Heart right ventricle (tissue), 16 donors: Measurements from ENCODE around the gene KIAA0825. TPM values are rescaled to one million over a fixed set of nuclear protein-coding genes. Genes with fewer than 3 reads are reported as not detected.

Source experiments
- ATAC-seq, 8 donors: fragments of 200-7000 bp; cut with Tn5 transposase; one replicate each; pipeline ENCODE4 v1.9.1; 2020; ENCODE audit warnings: mild to moderate bottlenecking in 8 of 8, moderate library complexity in 8 of 8, moderate number of reproducible peaks in 1 of 8
- DNase-seq, 2 donors: peaks; one replicate each; pipeline ENCODE4 v3.0.0-alpha.2; 2020
- H3K27ac ChIP-seq, 10 donors: fragments of 200-600 bp; sonication (generic) in 2 of 10; one replicate each; pipeline versions ENCODE4 v1.5.0 to v1.8.0; 2020 to 2022; ENCODE audit warnings: mild to moderate bottlenecking in 3 of 10
- H3K27me3 ChIP-seq, 7 donors: fragments of 200-600 bp; one replicate each; pipeline ENCODE4 v1.8.0; 2021 to 2022; ENCODE audit warnings: mild to moderate bottlenecking in 2 of 7
- H3K36me3 ChIP-seq, 9 donors: fragments of 200-600 bp; sonication (generic) in 1 of 9; one replicate each; pipeline versions ENCODE4 v1.5.0 to v1.8.0; 2020 to 2022; ENCODE audit warnings: mild to moderate bottlenecking in 2 of 9
- H3K4me1 ChIP-seq, 9 donors: fragments of 200-600 bp; sonication (generic) in 1 of 9; one replicate each; pipeline versions ENCODE4 v1.5.0 to v1.8.0; 2020 to 2022; ENCODE audit warnings: mild to moderate bottlenecking in 4 of 9
- H3K4me3 ChIP-seq, 10 donors: fragments of 200-600 bp; sonication (generic) in 2 of 10; one replicate each; pipeline versions ENCODE4 v1.5.0 to v1.8.0; 2020 to 2022; ENCODE audit warnings: mild to moderate bottlenecking in 7 of 10, moderate library complexity in 2 of 10
- H3K9me3 ChIP-seq, 11 donors: fragments of 200-600 bp in 10 of 11; sonication (generic) in 2 of 11; one replicate each; pipeline versions ENCODE4 v1.5.0 to v1.8.0; 2013 to 2022; ENCODE audit warnings: mild to moderate bottlenecking in 2 of 11, control low read depth in 1 of 11, moderate library complexity in 1 of 11
- CTCF ChIP-seq, 9 donors: fragments of 200-600 bp; sonication (generic) in 2 of 9; IDR thresholded peaks; one replicate each; pipeline versions ENCODE4 v1.5.0 to v1.8.0; 2021 to 2022; ENCODE audit warnings: antibody characterized with exemption in 9 of 9, mild to moderate bottlenecking in 5 of 9, moderate library complexity in 1 of 9
- WGBS, 2 donors: extraction: QIAGEN DNeasy Blood & Tissue Kit; methylation state at CpG; one replicate each; pipeline ENCODE4 v1.1.7; 2013; ENCODE audit warnings: inconsistent platforms in 1 of 2; 5-methylcytosine and 5-hydroxymethylcytosine counted together
- intact Hi-C, 10 donors: fragments of 100-400 bp; cut with DNase I; formaldehyde crosslinking; loops; one replicate each; pipeline versions ENCODE4 v1.11.1 to v1.14.2; 2022
- polyA plus RNA-seq, 2 donors: library from polyadenylated mRNA; stranded (reverse); fragments of 200-250 nt; gene quantifications; one replicate each; pipeline ENCODE4 v1.2.3, GENCODE V29; 2013
- total RNA-seq, 10 donors: library from RNA; stranded (reverse); fragmentation: NEBNext Ultra II Directional in 3 of 10; extraction: Animal tissue kit (Norgen Biotek cat#: 25700) in 3 of 10; gene quantifications; one replicate each; pipeline versions ENCODE4 v1.2.1 to v1.2.4, GENCODE V29; 2021 to 2023
- donor health status: Arrhythmogenic right ventricular cardiomyopathy.
- donor health status: ischemic (EF 13 %, LVEDD 7.1; RV severe dilation, severe dysfunction).
- donor health status: healthy with polysubstance abuse.
- donor health status: DM: no; HTN: yes; CAD: no.
- donor health status: DM: no; HTN: no; CAD: no.
- donor health status: ischemic (EF 25% LVEDD 6.9; RV normal size, moderate dysfunction).
- donor health status: ischemic (EF 25% LVEDD 5.7; RV mildly dilated, moderate dysfunction).
- donor health status: healthy.
- donor health status: DM: yes; HTN: yes; CAD: no.
- donor health status: Ischemic cardiomyopathy.
- donor health status: ischemic (EF 35%, LVEDD 5.7; RV mildly dilated, moderate dysfunction).
- donor health status: nonischemic (EF 11% LVEDD 7.7; RV severe dilation, severe dysfunction).
- donor health status: DM: yes; HTN: yes; CAD: no.
- donor health status: PGD.
- donor health status: ischemic (EF 29% LVEDD 5.4; RV normal size, mild dysfunction).
- donor health status: nonischemic (EF 23%, LVEDD 6.1; RV moderate dilation, normal function).

The KIAA0825 gene
- total and polyA plus RNA-seq, 12 donors = 0.36 to 3.5 (median 2.4) TPM

- Histone ChIP-seq H3K27me3 (no peaks in the 10 kb centered on the region), H3K36me3 (peaks cover 0 to 8% (median 0%) of the 10 kb centered on the region in 9 donors), H3K4me3 (no peak overlapping the region), H3K4me1 (peaks cover 0 to 6% (median 0%) of the 10 kb centered on the region in 9 donors), H3K27ac (no peak overlapping the region), H3K9me3 (no peaks in the 10 kb centered on the region)
- WGBS, 2 donors = 93% methylated on average over 1 of the region's 1 CpG
- intact Hi-C loops = loop anchor here in 6 of 10 donors (5.0 to 10.0 kb wide), 4 partner anchors 103 to 215 kb away; no protein-coding TSS in a partner anchor
- no peak for TF ChIP-seq CTCF (IDR thresholded peaks at IDR 0.05)
- ATAC-seq (no peak), DNase-seq (no peak)
Observed at GRCh38 chr5:94522117-94522516, 96.3 kb downstream of the KIAA0825 start.

- Histone ChIP-seq H3K27me3 (no peaks in the 10 kb centered on the region), H3K36me3 (peaks cover 0 to 8% (median 0%) of the 10 kb centered on the region in 9 donors), H3K4me1 (no peaks in the 10 kb centered on the region), H3K27ac (no peak overlapping the region), H3K4me3 (no peak overlapping the region), H3K9me3 (no peaks in the 10 kb centered on the region)
- 81 to 95% methylated on average over 3 of the region's 3 CpGs for WGBS, 2 donors
- no peak for TF ChIP-seq CTCF (IDR thresholded peaks at IDR 0.05)
- ATAC-seq = no peak
- DNase-seq = no peak
- intact Hi-C loops = no loop called here
Observed at GRCh38 chr5:94517490-94518488, 100.6 kb downstream of the KIAA0825 start.

- Histone ChIP-seq H3K9me3 (no peaks in the 10 kb centered on the region), H3K4me3 (no peak overlapping the region), H3K36me3 (peaks cover 0 to 8% (median 0%) of the 10 kb centered on the region in 9 donors), H3K4me1 (no peaks in the 10 kb centered on the region), H3K27me3 (no peaks in the 10 kb centered on the region), H3K27ac (no peak overlapping the region)
- intact Hi-C loops = no loop called here
- DNase-seq = no peak
- 98 to 99% methylated on average over 5 of the region's 5 CpGs for WGBS, 2 donors
- no peak for ATAC-seq
- TF ChIP-seq CTCF (IDR thresholded peaks at IDR 0.05) = no peak
Observed at GRCh38 chr5:94516148-94516547, 102.3 kb downstream of the KIAA0825 start.

GRCh38 chr5:94508461-94509148, 109.8 kb downstream of the KIAA0825 start:
- DNase-seq = no peak
- H3K36me3 ChIP-seq = no peaks in the 10 kb centered on the region
- H3K9me3 ChIP-seq = no peaks in the 10 kb centered on the region
- WGBS, 2 donors = 53 to 58% methylated on average over 4 of the region's 4 CpGs
- intact Hi-C loops = no loop called here
- no peak for ATAC-seq
- no peak overlapping the region for H3K27ac ChIP-seq
- TF ChIP-seq CTCF (IDR thresholded peaks at IDR 0.05) = no peak
- H3K4me1 ChIP-seq = no peaks in the 10 kb centered on the region
- no peaks in the 10 kb centered on the region for H3K27me3 ChIP-seq
- no peak overlapping the region for H3K4me3 ChIP-seq
